Neural progenitor cell (in vitro differentiated cells): ENCODE data around the gene MDP1. TPM values are rescaled to one million over a fixed set of nuclear protein-coding genes. Genes with fewer than 3 reads are reported as not detected.

Experiments used
- DNase-seq: peaks from one replicate; pipeline ENCODE4 v3.0.0-alpha.2; 2016; ENCODE audit warnings: low spot score
- H2AFZ ChIP-seq: fragments of 200-600 bp; sonication (generic); replicated peaks from 2 replicates; pipeline ENCODE4 v1.6.1; 2016; ENCODE audit warnings: antibody characterized with exemption
- H3F3A ChIP-seq: fragments of 200-600 bp; sonication (generic); 2 replicates; pipeline ENCODE4 v1.6.1; 2016; ENCODE audit warnings: antibody characterized with exemption, low read depth
- H3K27ac ChIP-seq: fragments of 200-600 bp; sonication (generic); 2 replicates; pipeline ENCODE4 v1.5.1; 2016; ENCODE audit warnings: mild to moderate bottlenecking
- H3K27me3 ChIP-seq: fragments of 200-600 bp; sonication (generic); 2 replicates; pipeline ENCODE4 v1.6.1; 2016; ENCODE audit warnings: mild to moderate bottlenecking, moderate library complexity
- H3K36me3 ChIP-seq: fragments of 200-600 bp; sonication (generic); 2 replicates; pipeline ENCODE4 v1.5.1; 2016
- H3K4me1 ChIP-seq: fragments of 200-600 bp; sonication (generic); 2 replicates; pipeline ENCODE4 v1.6.1; 2016; ENCODE audit warnings: mixed run types
- H3K4me2 ChIP-seq: fragments of 200-600 bp; sonication (generic); 2 replicates; pipeline ENCODE4 v1.6.1; 2016
- H3K4me3 ChIP-seq: fragments of 200-600 bp; sonication (generic); 2 replicates; pipeline ENCODE4 v1.5.1; 2016
- H3K79me2 ChIP-seq: fragments of 200-600 bp; sonication (generic); 2 replicates; pipeline ENCODE4 v1.6.1; 2016; ENCODE audit warnings: low read depth
- H3K9ac ChIP-seq: fragments of 200-600 bp; sonication (generic); 2 replicates; pipeline ENCODE4 v1.6.1; 2016
- H3K9me3 ChIP-seq: fragments of 200-600 bp; sonication (generic); 2 replicates; pipeline ENCODE4 v1.5.1; 2016; ENCODE audit warnings: low read depth
- H4K20me1 ChIP-seq: fragments of 200-600 bp; sonication (generic); 2 replicates; pipeline ENCODE4 v1.6.1; 2016; ENCODE audit warnings: low read depth
- H3K27ac Mint-ChIP-seq: 3 replicates; pipeline ENCODE4 v1.8.0; 2021; ENCODE audit warnings: mixed read lengths
- H3K27me3 Mint-ChIP-seq: 2 replicates; pipeline ENCODE4 v1.8.0; 2022; ENCODE audit warnings: low read depth, mild to moderate bottlenecking, inconsistent platforms, moderate library complexity, mixed read lengths; ENCODE audit not compliant: insufficient read depth
- H3K36me3 Mint-ChIP-seq: 3 replicates; pipeline ENCODE4 v1.8.0; 2021; ENCODE audit warnings: mixed read lengths
- H3K4me1 Mint-ChIP-seq: 3 replicates; pipeline ENCODE4 v1.8.0; 2021; ENCODE audit warnings: mixed read lengths
- H3K4me3 Mint-ChIP-seq: 3 replicates; pipeline ENCODE4 v1.8.0; 2021; ENCODE audit warnings: mild to moderate bottlenecking, moderate library complexity, mixed read lengths
- H3K9me3 Mint-ChIP-seq: 3 replicates; pipeline ENCODE4 v1.8.0; 2020; ENCODE audit warnings: mixed read lengths
- EZH2 ChIP-seq: fragments of 200-600 bp; sonication (generic); IDR thresholded peaks from 2 replicates; pipeline ENCODE4 v1.6.1; 2017; ENCODE audit warnings: antibody characterized with exemption, mild to moderate bottlenecking, moderate library complexity
- EZH2phosphoT487 ChIP-seq: fragments of 200-600 bp; sonication (generic); IDR thresholded peaks from 2 replicates; pipeline ENCODE4 v1.6.1; 2017; ENCODE audit warnings: antibody characterized with exemption
- total RNA-seq: library from RNA; depleted of rRNA; stranded (reverse); fragments of >200 nt; gene quantifications from 2 replicates; pipeline ENCODE4 v1.2.3, GENCODE V29; 2015; ENCODE audit warnings: low replicate concordance
- TF ChIP-seq, protein P1 (sequence below): fragments of 200-600 bp; sonication (generic); IDR thresholded peaks from 2 replicates; pipeline ENCODE4 v1.5.1; 2017; ENCODE audit warnings: antibody characterized with exemption, mild to moderate bottlenecking

MDP1 gene
- total RNA-seq, 1 donor from 2014 or later: 18.3 TPM

DNA sequence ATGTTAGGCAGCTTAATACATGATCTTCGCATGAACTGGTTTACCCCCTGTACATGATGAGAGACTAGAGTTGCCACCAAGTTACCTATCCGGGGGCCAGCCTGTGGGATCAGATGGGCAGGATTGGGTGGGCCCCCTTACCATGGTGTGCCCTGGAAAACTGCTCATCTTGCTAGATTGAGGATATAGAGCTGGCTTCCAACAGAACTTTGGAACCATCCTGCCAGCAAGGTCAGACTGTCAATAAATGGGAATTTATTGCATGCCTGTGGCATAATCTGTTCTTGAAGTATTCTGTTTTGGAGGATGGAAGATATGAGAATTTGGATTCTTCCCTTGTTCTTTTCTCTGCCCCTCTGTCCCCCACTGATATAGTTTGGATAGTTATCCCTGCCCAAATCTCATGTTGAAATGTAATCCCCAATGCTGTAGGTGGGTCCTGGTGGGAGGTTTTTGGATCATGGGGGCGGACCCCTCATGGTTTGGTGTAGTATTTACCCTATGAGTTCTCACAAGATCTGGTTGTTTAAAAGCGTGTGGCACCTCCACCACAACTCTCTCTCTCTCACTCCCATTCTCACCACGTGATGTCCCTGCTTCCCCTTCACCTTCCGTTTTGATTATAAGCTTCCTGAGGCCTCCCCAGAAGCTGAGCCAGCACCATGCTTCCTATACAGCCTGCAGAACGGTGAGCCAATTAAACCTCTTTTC is 16.9 kb downstream of the MDP1 start:
- H3K4me1 ChIP-seq: peaks cover 6% of the 10 kb centered on the region
- Mint-ChIP-seq H3K9me3 (no peaks in the 10 kb centered on the region), H3K36me3 (peaks cover 23% of the 10 kb centered on the region), H3K27me3 (peaks cover 6% of the 10 kb centered on the region), H3K4me1 (peaks cover 20% of the 10 kb centered on the region), H3K27ac (no peak overlapping the region), H3K4me3 (no peak overlapping the region)
- no peak overlapping the region for H3K4me3 ChIP-seq
- peaks cover 14% of the 10 kb centered on the region for H3K79me2 ChIP-seq
- H3K4me2 ChIP-seq: no peak overlapping the region
- H3K36me3 ChIP-seq: peaks cover 5% of the 10 kb centered on the region
- H3F3A ChIP-seq: peaks cover 27% of the 10 kb centered on the region
- no peak overlapping the region for H3K9ac ChIP-seq
- no peaks in the 10 kb centered on the region for H4K20me1 ChIP-seq
- no peak for DNase-seq
- no peak for TF ChIP-seq EZH2
- TF ChIP-seq EZH2phosphoT487: no peak
- TF ChIP-seq, protein P1, sequence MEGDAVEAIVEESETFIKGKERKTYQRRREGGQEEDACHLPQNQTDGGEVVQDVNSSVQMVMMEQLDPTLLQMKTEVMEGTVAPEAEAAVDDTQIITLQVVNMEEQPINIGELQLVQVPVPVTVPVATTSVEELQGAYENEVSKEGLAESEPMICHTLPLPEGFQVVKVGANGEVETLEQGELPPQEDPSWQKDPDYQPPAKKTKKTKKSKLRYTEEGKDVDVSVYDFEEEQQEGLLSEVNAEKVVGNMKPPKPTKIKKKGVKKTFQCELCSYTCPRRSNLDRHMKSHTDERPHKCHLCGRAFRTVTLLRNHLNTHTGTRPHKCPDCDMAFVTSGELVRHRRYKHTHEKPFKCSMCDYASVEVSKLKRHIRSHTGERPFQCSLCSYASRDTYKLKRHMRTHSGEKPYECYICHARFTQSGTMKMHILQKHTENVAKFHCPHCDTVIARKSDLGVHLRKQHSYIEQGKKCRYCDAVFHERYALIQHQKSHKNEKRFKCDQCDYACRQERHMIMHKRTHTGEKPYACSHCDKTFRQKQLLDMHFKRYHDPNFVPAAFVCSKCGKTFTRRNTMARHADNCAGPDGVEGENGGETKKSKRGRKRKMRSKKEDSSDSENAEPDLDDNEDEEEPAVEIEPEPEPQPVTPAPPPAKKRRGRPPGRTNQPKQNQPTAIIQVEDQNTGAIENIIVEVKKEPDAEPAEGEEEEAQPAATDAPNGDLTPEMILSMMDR: no peak
- no peaks in the 10 kb centered on the region for H3K9me3 ChIP-seq
- no peaks in the 10 kb centered on the region for H3K27me3 ChIP-seq
- H2AFZ ChIP-seq: no peak overlapping the region
- H3K27ac ChIP-seq: no peak overlapping the region

DNA sequence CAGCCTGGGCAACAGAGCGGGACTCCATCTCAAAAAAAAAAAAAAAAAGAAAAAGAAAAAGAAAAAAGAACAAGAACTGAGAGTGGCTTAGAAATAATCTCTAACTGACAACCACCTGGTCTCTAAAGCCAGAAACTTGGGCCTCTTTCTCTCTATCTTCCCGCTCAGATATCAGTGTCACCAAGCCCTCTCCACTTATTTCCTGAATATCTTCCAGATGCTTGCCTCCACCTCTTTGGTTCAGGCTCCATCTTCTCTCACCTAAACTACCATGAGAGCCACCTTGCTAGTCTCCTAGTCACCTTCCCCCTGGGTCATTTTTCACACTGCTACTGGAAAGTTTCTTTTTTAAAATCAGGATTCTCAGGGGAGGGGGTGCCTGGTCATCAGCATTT is 18.8 kb downstream of the MDP1 start:
- TF ChIP-seq EZH2phosphoT487 (no peak), EZH2 (no peak)
- TF ChIP-seq, protein P1: no peak
- H3K4me3 ChIP-seq: no peak overlapping the region
- Mint-ChIP-seq H3K4me3 (peak overlapping the region; percentile 98), H3K27ac (no peak overlapping the region), H3K9me3 (no peaks in the 10 kb centered on the region), H3K27me3 (peaks cover 8% of the 10 kb centered on the region), H3K4me1 (peaks cover 21% of the 10 kb centered on the region), H3K36me3 (peaks cover 21% of the 10 kb centered on the region)
- peaks cover under 1% of the 10 kb centered on the region for H3K36me3 ChIP-seq
- H3K27me3 ChIP-seq: no peaks in the 10 kb centered on the region
- H3K79me2 ChIP-seq: peaks cover 14% of the 10 kb centered on the region
- H4K20me1 ChIP-seq: no peaks in the 10 kb centered on the region
- H2AFZ ChIP-seq: no peak overlapping the region
- H3K9me3 ChIP-seq: no peaks in the 10 kb centered on the region
- H3K9ac ChIP-seq: no peak overlapping the region
- H3K27ac ChIP-seq: no peak overlapping the region
- H3F3A ChIP-seq: peaks cover 27% of the 10 kb centered on the region
- H3K4me2 ChIP-seq: peak overlapping the region; percentile 92
- H3K4me1 ChIP-seq: peaks cover 6% of the 10 kb centered on the region
- no peak for DNase-seq

DNA sequence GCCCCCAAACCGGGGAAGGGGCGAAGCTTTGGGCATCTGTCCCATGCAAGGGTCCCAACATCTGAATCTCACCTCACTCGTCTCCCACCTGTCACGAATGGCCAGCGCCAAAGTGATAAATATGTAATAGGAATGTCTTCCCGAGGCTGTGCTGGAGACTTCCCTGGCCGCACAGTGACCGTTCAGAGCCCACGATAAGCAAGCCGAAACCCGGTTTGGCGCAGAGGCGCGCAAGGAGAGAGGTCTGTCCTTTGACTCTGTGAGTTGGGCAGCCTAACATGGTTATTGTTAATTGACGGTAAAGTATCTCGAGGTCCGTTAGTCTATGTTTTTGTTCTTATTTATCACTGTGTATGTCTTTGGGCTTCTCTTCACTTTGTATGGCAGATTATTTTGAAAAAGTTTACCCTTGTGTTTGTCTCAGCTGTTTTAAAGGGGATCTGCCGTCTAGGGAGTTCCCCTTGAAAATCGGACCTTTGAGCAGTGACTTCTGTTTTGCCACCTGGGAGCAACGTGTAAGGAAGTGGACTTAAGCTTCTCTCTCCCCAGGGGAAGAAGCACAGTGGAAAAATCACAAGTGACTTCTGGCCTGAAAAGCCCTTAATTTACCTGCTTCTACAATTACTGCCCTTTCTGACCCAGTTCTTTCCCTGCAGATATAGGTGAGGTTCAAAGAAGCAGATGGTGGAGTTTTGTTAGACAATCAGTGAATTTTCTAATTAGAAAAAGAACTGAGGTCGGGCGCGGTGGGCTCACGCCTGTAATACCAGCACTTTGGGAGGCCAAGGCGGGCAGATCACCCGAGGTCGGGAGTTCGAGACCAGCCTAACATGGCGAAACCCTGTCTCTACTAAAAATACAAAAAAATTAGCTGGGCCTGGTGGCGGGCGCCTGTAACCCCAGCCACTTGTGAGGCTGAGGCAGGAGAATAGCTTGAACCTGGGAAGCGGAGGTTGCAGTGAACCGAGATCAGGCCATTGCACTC is 19.5 kb downstream of the MDP1 start:
- Histone ChIP-seq H3K4me2 (peak overlapping the region; percentile 92), H3K4me3 (peak overlapping the region; percentile 81), H3K4me1 (peaks cover 6% of the 10 kb centered on the region), H2AFZ (peak overlapping the region; percentile 87), H3K36me3 (no peaks in the 10 kb centered on the region), H3K9ac (peak overlapping the region; percentile 70), H4K20me1 (no peaks in the 10 kb centered on the region), H3K79me2 (peaks cover 14% of the 10 kb centered on the region), H3K27me3 (no peaks in the 10 kb centered on the region), H3F3A (peaks cover 27% of the 10 kb centered on the region), H3K9me3 (no peaks in the 10 kb centered on the region), H3K27ac (peak overlapping the region; percentile 90)
- Mint-ChIP-seq H3K27me3 (peaks cover 8% of the 10 kb centered on the region), H3K9me3 (no peaks in the 10 kb centered on the region), H3K4me1 (peaks cover 21% of the 10 kb centered on the region), H3K36me3 (peaks cover 20% of the 10 kb centered on the region), H3K4me3 (peak overlapping the region; percentile 98), H3K27ac (peak overlapping the region; percentile 99)
- peak; percentile 43 for DNase-seq
- TF ChIP-seq EZH2: no peak
- TF ChIP-seq, protein P1: no peak
